Activated naive CD8-positive, alpha-beta T cell treated with anti-CD3 and anti-CD28 coated beads, Interleukin-2, amount 50 U/mL, for 24 hours (primary cell): ENCODE results near the gene XKR8.

Source experiments
- ATAC-seq: fragments of 150-1000 bp; cut with Tn5 transposase; one replicate; pipeline ENCODE4 v1.10.0; 2021
- DNase-seq: peaks from one replicate; pipeline ENCODE4 v3.0.0; 2021
- H3K27ac Mint-ChIP-seq: one replicate; pipeline ENCODE4 v1.8.0; 2021; ENCODE audit warnings: mild to moderate bottlenecking, mixed read lengths
- H3K27me3 Mint-ChIP-seq: one replicate; pipeline ENCODE4 v1.8.0; 2021; ENCODE audit warnings: mixed read lengths
- H3K36me3 Mint-ChIP-seq: one replicate; pipeline ENCODE4 v1.8.0; 2021; ENCODE audit warnings: low read depth, mixed read lengths
- H3K4me1 Mint-ChIP-seq: one replicate; pipeline ENCODE4 v1.8.0; 2021; ENCODE audit warnings: mixed read lengths
- H3K4me3 Mint-ChIP-seq: one replicate; pipeline ENCODE4 v1.8.0; 2021; ENCODE audit warnings: mild to moderate bottlenecking, moderate library complexity, mixed read lengths
- H3K9me3 Mint-ChIP-seq: one replicate; pipeline ENCODE4 v1.8.0; 2021; ENCODE audit warnings: mixed read lengths

The XKR8 gene

DNA sequence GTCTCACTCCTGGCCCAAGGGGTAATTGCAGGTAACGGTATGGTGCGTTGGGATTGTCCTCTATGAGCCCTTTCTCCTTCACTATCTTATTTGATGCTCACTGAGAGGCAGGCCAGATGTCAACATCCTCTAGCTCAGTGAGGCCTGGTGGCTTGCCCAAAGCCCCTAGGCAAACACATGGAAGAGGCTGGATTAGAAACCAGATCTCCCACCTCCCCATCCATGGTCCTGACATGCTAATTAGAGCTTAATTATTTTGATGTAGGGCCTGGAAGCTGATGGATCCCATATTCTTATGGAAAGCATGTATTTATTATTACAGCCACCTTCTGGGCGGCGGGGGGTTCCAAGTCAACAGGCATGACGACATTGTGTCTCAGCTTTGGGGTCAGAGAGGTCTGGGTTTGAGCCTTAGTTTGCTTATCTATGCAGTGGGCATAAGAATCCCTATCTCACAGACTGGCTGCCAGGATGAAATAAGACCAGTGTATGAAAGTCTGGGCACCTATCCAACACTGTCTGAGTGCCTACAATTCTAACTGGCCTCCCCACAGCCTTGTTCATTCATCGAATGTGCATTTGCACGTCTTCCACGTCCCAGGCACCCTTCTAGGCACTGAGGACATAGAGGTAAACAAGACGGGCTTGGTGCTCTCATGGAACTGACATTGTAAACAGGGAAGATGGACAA is 18.8 kb upstream of the XKR8 start:
- Mint-ChIP-seq H3K9me3 (no peaks in the 10 kb centered on the region), H3K27ac (no peak overlapping the region), H3K4me1 (peaks cover 17% of the 10 kb centered on the region), H3K36me3 (no peaks in the 10 kb centered on the region), H3K27me3 (peaks cover 2% of the 10 kb centered on the region), H3K4me3 (no peak overlapping the region)
- DNase-seq (no peak), ATAC-seq (no peak)

DNA sequence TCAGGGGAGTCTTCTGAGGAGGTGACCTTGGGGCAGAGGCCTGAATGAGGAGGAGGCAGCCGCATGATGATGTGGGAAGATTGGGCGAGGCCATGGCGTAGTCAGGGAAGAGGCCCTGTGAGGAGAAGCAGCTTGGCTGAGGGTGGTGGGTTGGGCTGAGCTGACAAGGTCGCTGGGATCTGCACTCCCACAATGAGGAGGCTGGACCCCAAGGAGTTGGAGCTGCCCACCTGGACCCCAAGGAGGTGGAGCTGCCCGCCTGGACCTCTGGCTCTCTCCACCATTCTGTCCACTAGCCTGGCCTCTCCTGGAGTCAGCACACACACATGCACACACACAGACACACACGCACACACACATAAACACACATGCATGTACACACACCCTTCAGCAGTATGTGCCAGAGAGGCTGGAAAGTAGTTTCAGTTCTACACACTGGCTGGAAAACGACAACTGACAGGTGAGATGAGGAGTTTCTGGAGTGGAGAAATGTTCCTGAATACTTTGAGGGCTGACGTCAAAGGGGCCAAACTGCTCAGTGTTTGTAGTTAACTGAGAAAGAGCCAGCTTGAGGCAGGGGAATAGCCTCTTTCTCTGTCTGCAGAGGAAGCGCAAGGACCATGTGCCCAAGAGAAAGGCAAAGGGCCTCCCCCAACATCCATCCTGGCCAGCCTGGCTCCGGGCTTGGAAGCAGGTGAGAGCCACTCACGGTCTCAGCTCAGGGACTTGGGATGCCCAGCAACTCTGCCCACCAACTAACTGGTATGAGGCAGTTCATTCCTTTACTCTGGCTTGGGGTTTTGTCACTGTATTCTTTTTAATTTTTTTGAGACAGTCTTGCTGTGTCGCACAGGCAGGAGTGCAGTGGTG is 17.9 kb upstream of the XKR8 start:
- no peak for DNase-seq
- Mint-ChIP-seq H3K27ac (no peak overlapping the region), H3K27me3 (no peaks in the 10 kb centered on the region), H3K9me3 (no peaks in the 10 kb centered on the region), H3K4me1 (peaks cover 17% of the 10 kb centered on the region), H3K4me3 (no peak overlapping the region), H3K36me3 (no peaks in the 10 kb centered on the region)
- ATAC-seq = no peak

DNA sequence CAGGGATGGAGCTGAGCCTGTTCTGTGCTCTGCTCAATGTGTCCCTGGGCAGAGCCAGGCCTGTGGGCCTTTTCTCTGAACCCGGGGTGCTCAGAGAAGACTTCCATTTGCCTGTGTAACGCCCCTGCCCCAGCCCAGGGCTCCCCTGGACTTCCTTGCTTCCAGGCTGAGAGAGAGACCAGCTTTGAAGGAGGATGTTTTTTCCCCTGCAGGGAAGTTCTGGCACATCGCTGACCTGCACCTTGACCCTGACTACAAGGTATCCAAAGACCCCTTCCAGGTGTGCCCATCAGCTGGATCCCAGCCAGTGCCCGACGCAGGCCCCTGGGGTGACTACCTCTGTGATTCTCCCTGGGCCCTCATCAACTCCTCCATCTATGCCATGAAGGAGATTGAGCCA is 14.8 kb upstream of the XKR8 start:
- DNase-seq (no peak), ATAC-seq (no peak)
- Mint-ChIP-seq H3K9me3 (no peaks in the 10 kb centered on the region), H3K4me3 (no peak overlapping the region), H3K27me3 (no peaks in the 10 kb centered on the region), H3K27ac (no peak overlapping the region), H3K36me3 (no peaks in the 10 kb centered on the region), H3K4me1 (peaks cover 17% of the 10 kb centered on the region)

DNA sequence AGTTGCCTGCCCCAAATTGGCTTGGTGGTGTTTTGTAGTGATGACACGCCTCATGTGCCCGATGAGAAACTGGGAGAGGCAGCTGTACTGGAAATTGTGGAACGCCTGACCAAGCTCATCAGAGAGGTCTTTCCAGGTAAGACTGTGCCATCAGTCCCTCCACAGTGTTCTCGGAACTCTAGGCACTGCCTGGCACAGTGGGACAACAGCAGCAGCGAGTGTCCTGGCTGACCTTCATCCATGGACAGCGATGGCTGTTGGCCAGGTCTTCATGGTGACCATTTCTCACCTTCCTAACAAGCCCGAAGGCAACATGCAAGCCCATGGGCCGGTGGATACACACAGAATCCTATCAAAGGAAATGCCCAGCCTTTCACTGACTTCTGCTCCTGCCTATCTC is 10.7 kb upstream of the XKR8 start:
- Mint-ChIP-seq H3K4me3 (no peak overlapping the region), H3K27ac (no peak overlapping the region), H3K36me3 (no peaks in the 10 kb centered on the region), H3K4me1 (peaks cover 2% of the 10 kb centered on the region), H3K9me3 (no peaks in the 10 kb centered on the region), H3K27me3 (no peaks in the 10 kb centered on the region)
- DNase-seq (no peak), ATAC-seq (no peak)

DNA sequence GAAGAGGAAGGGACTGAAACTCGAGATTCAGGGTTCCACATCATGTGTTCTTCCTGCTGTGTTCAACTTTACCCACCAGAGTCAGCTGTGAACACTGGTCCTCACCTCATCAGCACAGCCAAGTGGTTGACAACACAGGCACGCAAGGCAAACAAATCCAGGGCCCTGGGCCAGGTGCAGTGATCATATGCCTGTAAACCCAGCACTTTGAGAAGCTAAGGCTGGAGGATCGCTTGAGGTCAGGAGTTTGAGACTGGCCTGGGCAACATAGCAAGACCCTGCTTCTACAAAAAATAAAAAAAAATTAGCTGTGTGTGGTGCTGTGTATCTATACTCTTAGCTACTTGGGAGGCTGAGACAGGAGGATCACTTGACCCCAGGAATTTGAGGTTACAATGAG is 8.4 kb upstream of the XKR8 start:
- H3K4me3 Mint-ChIP-seq = no peak overlapping the region
- H3K9me3 Mint-ChIP-seq = no peaks in the 10 kb centered on the region
- no peak for ATAC-seq
- H3K36me3 Mint-ChIP-seq = no peaks in the 10 kb centered on the region
- no peaks in the 10 kb centered on the region for H3K4me1 Mint-ChIP-seq
- no peak overlapping the region for H3K27ac Mint-ChIP-seq
- DNase-seq = no peak
- no peaks in the 10 kb centered on the region for H3K27me3 Mint-ChIP-seq

DNA sequence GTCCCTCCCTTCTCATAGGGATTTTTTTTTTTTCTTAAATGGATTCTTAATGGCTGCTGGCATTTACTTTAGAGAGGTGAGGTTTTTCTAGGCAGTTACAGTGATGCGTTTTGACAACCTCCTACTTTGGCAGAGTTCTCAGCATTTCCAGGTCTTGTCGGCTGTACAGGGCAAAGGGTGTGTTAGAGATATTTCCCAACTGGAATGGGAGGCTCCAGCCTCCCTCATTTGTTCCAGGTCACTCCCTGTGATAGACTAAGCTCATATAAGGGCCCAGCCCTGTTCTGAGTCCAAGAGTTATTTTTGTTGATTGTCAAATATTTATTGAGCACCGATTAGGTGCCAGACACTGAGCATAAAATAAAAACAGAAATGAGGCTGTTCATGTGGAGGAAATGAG is 7.6 kb upstream of the XKR8 start:
- H3K4me1 Mint-ChIP-seq = no peaks in the 10 kb centered on the region
- H3K9me3 Mint-ChIP-seq = no peaks in the 10 kb centered on the region
- no peaks in the 10 kb centered on the region for H3K36me3 Mint-ChIP-seq
- ATAC-seq (no peak), DNase-seq (no peak)
- H3K27me3 Mint-ChIP-seq = no peaks in the 10 kb centered on the region
- no peak overlapping the region for H3K4me3 Mint-ChIP-seq
- no peak overlapping the region for H3K27ac Mint-ChIP-seq

DNA sequence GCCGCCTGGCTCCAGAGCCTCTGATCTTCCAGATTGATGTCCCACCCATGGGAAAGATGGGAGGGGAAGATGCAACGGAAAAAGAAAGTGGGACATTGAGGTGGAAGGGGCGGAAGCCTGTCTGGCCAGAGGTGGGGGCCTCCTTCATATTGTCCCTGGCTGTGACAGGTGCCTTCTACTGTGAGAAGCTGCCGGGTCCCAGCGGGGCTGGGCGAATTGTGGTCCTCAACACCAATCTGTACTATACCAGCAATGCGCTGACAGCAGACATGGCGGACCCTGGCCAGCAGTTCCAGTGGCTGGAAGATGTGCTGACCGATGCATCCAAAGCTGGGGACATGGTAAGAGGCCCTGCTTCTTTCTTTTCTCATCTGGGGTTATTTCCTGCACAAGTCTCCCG is 5.6 kb upstream of the XKR8 start:
- Mint-ChIP-seq H3K4me3 (no peak overlapping the region), H3K27ac (no peak overlapping the region), H3K27me3 (no peaks in the 10 kb centered on the region), H3K4me1 (peaks cover 4% of the 10 kb centered on the region), H3K36me3 (no peaks in the 10 kb centered on the region), H3K9me3 (no peaks in the 10 kb centered on the region)
- no peak for ATAC-seq
- no peak for DNase-seq

DNA sequence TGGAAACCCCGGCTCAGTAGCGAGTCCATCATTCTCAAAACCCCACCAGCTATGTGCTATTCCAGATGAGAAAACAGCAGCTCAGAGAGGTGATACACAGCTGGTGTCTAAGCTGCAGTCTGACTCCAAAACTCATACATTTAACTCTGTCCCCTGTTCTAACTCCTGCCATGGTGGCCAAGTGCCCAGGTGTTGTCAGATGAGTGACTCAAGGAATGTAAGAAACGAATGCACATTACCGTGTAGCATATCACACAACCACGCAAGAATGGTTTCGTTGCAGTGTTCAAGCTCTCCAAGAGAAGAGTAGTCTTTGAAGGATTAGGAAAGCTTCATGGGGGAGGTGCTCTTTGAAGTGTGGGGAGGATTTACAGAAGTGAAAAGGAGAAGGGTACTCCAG is 4.7 kb upstream of the XKR8 start:
- ATAC-seq = no peak
- Mint-ChIP-seq H3K27ac (no peak overlapping the region), H3K36me3 (no peaks in the 10 kb centered on the region), H3K4me3 (no peak overlapping the region), H3K27me3 (no peaks in the 10 kb centered on the region), H3K9me3 (no peaks in the 10 kb centered on the region), H3K4me1 (peaks cover 8% of the 10 kb centered on the region)
- DNase-seq = no peak

DNA sequence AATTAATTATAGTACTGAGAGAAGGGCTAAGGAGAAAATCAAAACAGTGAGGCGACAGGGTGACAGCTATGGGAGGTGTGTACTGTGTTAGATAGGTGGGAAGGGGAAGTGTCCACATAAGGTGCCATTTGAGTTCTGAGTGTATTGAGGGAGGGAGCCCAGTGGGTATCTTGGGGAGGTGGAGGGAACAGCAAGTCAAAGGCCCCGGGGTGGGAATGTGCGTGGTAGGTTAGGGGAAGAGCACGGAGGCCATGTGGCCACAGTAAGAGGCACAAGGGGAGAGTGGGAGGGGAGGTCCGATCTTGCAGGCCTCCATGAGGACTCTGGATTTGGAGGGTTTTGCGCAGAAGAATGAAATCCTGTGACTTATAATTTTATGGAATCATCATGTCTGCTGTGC is 3.0 kb upstream of the XKR8 start:
- Mint-ChIP-seq H3K4me3 (no peak overlapping the region), H3K36me3 (no peaks in the 10 kb centered on the region), H3K27me3 (no peaks in the 10 kb centered on the region), H3K9me3 (no peaks in the 10 kb centered on the region), H3K27ac (no peak overlapping the region), H3K4me1 (peaks cover 20% of the 10 kb centered on the region)
- DNase-seq (no peak), ATAC-seq (no peak)

DNA sequence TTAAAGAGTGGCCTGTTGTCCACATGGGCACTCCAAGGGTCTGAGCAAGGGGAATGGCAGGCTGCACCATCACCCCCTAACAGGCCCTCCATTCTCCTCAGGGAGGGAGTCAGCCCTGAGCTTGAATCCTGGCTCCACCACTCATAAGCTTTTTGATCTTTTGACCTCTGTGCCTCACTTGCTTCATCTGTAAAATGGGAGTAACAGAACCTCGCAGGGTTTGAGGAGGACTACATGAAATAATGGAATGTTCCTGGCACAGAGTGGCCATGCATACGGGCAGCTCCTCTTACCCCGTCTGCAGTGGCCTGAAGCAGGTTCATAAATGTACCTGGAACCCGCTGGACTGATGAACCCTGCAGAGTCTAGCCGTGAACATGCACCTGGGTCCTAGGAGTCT is 2.1 kb upstream of the XKR8 start:
- ATAC-seq (no peak), DNase-seq (no peak)
- Mint-ChIP-seq H3K27me3 (no peaks in the 10 kb centered on the region), H3K4me3 (no peak overlapping the region), H3K9me3 (no peaks in the 10 kb centered on the region), H3K36me3 (no peaks in the 10 kb centered on the region), H3K4me1 (peaks cover 21% of the 10 kb centered on the region), H3K27ac (no peak overlapping the region)

DNA sequence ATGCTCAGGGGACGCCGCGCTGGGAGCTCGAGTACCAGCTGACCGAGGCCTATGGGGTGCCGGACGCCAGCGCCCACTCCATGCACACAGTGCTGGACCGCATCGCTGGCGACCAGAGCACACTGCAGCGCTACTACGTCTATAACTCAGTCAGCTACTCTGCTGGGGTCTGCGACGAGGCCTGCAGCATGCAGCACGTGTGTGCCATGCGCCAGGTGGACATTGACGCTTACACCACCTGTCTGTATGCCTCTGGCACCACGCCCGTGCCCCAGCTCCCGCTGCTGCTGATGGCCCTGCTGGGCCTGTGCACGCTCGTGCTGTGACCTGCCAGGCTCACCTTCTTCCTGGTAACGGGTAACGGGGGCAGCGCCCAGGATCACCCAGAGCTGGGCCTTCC is 1.3 kb upstream of the XKR8 start:
- no peaks in the 10 kb centered on the region for H3K9me3 Mint-ChIP-seq

DNA sequence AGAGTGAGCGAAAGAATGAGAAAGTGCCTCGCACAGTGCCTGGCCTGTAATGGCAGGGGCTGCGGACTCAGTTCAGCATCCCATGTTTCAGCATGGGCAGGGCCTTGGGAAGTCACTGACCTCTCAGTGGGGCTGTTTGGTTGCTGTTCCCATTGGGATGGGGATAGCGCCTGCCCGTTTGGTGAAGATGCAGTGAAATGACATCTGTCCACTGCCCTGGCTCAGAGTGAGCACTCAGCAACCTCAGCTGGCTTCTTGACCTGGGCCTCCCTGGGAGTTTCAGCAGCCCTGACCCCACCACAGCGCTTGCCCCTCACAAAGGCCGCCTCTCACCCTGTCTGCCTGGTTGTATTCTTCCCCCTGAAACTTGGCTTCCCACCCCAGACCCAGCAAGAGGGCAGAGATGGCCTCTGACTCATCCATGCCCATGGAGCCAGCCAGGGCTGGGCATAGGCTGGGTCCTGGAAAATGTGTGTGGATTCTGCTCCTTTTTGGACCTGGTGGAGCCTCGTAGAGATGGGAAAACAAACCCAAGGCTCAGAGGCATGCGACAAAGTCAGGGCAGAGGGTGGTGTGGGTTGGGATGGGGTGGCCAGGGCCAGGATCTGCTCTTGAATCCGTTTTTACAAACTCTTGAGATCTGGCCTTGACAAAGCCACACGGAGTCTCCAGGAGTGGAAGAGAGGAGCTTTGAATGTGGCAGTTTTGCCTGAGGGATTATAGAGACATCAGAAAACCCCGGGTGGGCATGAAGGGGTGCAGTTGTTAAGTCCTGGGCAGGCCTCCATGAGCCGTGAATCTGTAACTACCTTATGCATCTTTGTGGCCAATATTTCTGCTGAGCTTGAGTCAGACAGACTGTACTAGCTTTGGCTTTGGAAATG is 1.2 kb downstream of the XKR8 start:
- no peak for ATAC-seq
- Mint-ChIP-seq H3K36me3 (no peaks in the 10 kb centered on the region), H3K27ac (no peak overlapping the region), H3K4me3 (peak overlapping the region; percentile 58), H3K4me1 (peaks cover 21% of the 10 kb centered on the region), H3K9me3 (no peaks in the 10 kb centered on the region), H3K27me3 (no peaks in the 10 kb centered on the region)
- DNase-seq = no peak

More for the DNA sequence above, 1.3 kb upstream of the XKR8 start:
- ATAC-seq = no peak
- Mint-ChIP-seq H3K27ac (no peak overlapping the region), H3K4me3 (no peak overlapping the region), H3K4me1 (peaks cover 21% of the 10 kb centered on the region), H3K27me3 (no peaks in the 10 kb centered on the region), H3K36me3 (no peaks in the 10 kb centered on the region)
- DNase-seq = no peak

DNA sequence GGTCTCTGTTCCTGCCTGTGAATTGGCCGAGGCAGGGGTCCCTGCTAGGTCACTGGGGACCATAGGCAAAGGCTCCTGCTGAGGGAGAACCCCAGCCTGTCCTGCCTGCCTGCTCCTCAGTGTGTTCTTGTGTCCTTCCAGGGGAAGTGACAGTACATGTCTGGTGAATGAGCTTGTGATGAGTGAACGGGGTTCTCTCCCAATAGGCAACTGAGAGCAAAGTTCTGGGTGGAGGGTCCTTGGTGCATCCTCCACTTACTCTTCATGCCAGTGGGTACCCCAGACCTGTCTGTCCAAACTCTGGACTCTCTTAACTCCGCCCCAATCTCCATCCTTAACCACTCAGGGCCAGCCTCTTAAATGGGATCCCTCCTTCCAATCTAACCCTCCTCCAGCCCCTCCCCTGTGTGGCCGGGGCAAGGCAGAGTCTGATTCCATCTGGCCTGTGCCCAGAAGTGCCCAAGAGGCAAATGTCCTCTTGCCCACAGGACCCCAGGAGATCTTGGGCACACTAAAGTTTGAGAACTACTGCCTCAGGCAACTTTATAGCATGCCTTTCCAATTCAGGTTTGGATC is 2.0 kb downstream of the XKR8 start:
- H3K27me3 Mint-ChIP-seq = no peaks in the 10 kb centered on the region
- peaks cover 3% of the 10 kb centered on the region for H3K36me3 Mint-ChIP-seq
- no peak overlapping the region for H3K27ac Mint-ChIP-seq
- H3K9me3 Mint-ChIP-seq = no peaks in the 10 kb centered on the region
- DNase-seq (no peak), ATAC-seq (no peak)
- peak overlapping the region; percentile 58 for H3K4me3 Mint-ChIP-seq
- H3K4me1 Mint-ChIP-seq = peaks cover 21% of the 10 kb centered on the region

DNA sequence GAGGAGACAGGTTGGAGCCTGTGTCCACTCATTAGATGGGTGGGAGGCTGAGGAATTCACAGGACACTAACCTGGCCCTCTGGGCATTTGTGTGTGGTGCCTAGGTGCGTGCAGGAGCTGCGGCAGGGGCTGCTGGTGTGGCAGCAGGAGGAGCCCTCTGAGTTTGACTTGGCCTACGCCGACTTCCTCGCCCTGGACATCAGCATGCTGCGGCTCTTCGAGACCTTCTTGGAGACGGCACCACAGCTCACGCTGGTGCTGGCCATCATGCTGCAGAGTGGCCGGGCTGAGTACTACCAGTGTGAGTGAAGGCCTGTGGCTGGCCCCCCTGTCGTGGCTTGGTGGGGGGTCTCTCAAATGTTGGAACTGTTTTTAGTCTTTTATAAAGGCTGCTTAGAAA is 3.6 kb downstream of the XKR8 start:
- Mint-ChIP-seq H3K4me3 (no peak overlapping the region), H3K4me1 (peaks cover 30% of the 10 kb centered on the region), H3K27ac (no peak overlapping the region), H3K9me3 (no peaks in the 10 kb centered on the region), H3K27me3 (no peaks in the 10 kb centered on the region), H3K36me3 (peaks cover 6% of the 10 kb centered on the region)
- DNase-seq = no peak
- ATAC-seq = no peak
